HepG2 (cell line): ENCODE data around the gene NBEA. TPM values are rescaled to one million over a fixed set of nuclear protein-coding genes. Genes with fewer than 3 reads are reported as not detected.

Experiments
- CEBPB ChIP-seq: IDR thresholded peaks from 2 replicates; pipeline ENCODE4 v1.6.1; 2011; ENCODE audit warnings: low read depth, low read length, improper control_type of control experiment, borderline replicate concordance
- FOXO1 ChIP-seq: sonication (generic); formaldehyde crosslinking; IDR thresholded peaks from 2 replicates; pipeline ENCODE4 v1.4.0; 2020; ENCODE audit warnings: missing genetic modification reagents
- GABPB1 ChIP-seq: IDR thresholded peaks from 2 replicates; pipeline ENCODE4 v1.6.1; 2016; ENCODE audit warnings: mild to moderate bottlenecking, missing genetic modification reagents, moderate library complexity, missing compliant biosample characterization
- HNF4G ChIP-seq, 2 experiments: sonication (generic) in 1 of 2; formaldehyde crosslinking in 1 of 2; IDR thresholded peaks; 2 replicates each; pipeline versions ENCODE4 v1.4.0 to v1.6.1; 2011 to 2020; ENCODE audit warnings: borderline replicate concordance in 2 of 2, low read depth in 2 of 2, mild to moderate bottlenecking in 2 of 2, low read length in 1 of 2, missing genetic modification reagents in 1 of 2, moderate library complexity in 1 of 2
- HOXA3 ChIP-seq: sonication (generic); formaldehyde crosslinking; IDR thresholded peaks from 2 replicates; pipeline ENCODE4 v1.5.0; 2020; ENCODE audit warnings: missing genetic modification reagents
- KLF13 ChIP-seq: sonication (generic); formaldehyde crosslinking; IDR thresholded peaks from 2 replicates; pipeline ENCODE4 v1.4.0; 2020; ENCODE audit warnings: mild to moderate bottlenecking, missing genetic modification reagents
- MED1 ChIP-seq: sonication (generic); formaldehyde crosslinking; IDR thresholded peaks from 2 replicates; pipeline ENCODE4 v1.4.0; 2020; ENCODE audit warnings: missing genetic modification reagents
- PHF8 ChIP-seq: sonication (generic); formaldehyde crosslinking; IDR thresholded peaks from 2 replicates; pipeline ENCODE4 v1.5.0; 2020; ENCODE audit warnings: missing genetic modification reagents
- POLR2G ChIP-seq: fragments of 200-400 bp; formaldehyde crosslinking; IDR thresholded peaks from 2 replicates; pipeline ENCODE4 v1.6.1; 2018; ENCODE audit warnings: mild to moderate bottlenecking, low read depth, low read length, moderate library complexity
- SCMH1 ChIP-seq: sonication (generic); formaldehyde crosslinking; IDR thresholded peaks from 2 replicates; pipeline ENCODE4 v1.9.0; 2021; ENCODE audit warnings: missing genetic modification reagents, mild to moderate bottlenecking, borderline replicate concordance
- YY1 ChIP-seq: IDR thresholded peaks from 2 replicates; pipeline ENCODE4 v1.6.1; 2011; ENCODE audit warnings: low read length, low read depth, moderate library complexity, mild to moderate bottlenecking; ENCODE audit not compliant: insufficient read depth, insufficient replicate concordance
- ZKSCAN8 ChIP-seq: IDR thresholded peaks from 2 replicates; pipeline ENCODE4 v1.6.1; 2016; ENCODE audit warnings: borderline replicate concordance, missing genetic modification reagents, missing compliant biosample characterization
- ZMYM4 ChIP-seq: sonication (generic); formaldehyde crosslinking; IDR thresholded peaks from 2 replicates; pipeline ENCODE4 v1.8.1; 2023; ENCODE audit warnings: mild to moderate bottlenecking, missing genetic modification reagents
- ZNF292 ChIP-seq: sonication (generic); formaldehyde crosslinking; IDR thresholded peaks from 2 replicates; pipeline ENCODE4 v1.8.1; 2022; ENCODE audit warnings: mild to moderate bottlenecking, low read depth, missing genetic modification reagents, borderline replicate concordance
- ZNF350 ChIP-seq: sonication (generic); formaldehyde crosslinking; IDR thresholded peaks from 2 replicates; pipeline ENCODE4 v1.4.0; 2020; ENCODE audit warnings: mild to moderate bottlenecking, low read depth, missing genetic modification reagents, borderline replicate concordance
- ZNF644 ChIP-seq: IDR thresholded peaks from 2 replicates; pipeline ENCODE4 v1.6.1; 2016; ENCODE audit warnings: low read depth
- ZNF709 ChIP-seq: sonication (generic); formaldehyde crosslinking; IDR thresholded peaks from 2 replicates; pipeline ENCODE4 v1.5.0; 2020; ENCODE audit warnings: mild to moderate bottlenecking, missing genetic modification reagents
- polyA plus RNA-seq, 8 experiments: library from polyadenylated mRNA; depleted of rRNA in 3 of 8; stranded (reverse) in 7 of 8; unstranded in 1 of 8; fragments of >200 nt; fragmentation: Illumina TruSeq in 4 of 8; extraction: Trizol in 4 of 8; gene quantifications; 2 replicates each; pipeline versions ENCODE4 v1.2.1 to v1.2.3, GENCODE V29; 2011 to 2016; ENCODE audit warnings: low read depth in 4 of 8, missing spikeins in 1 of 8, mixed read lengths in 1 of 8; ENCODE audit not compliant: insufficient read depth in 1 of 8
- total RNA-seq, 5 experiments: library from RNA; depleted of rRNA; stranded (reverse); fragments of >200 nt; fragmentation: Illumina TruSeq; extraction: Trizol; gene quantifications; 2 replicates each; pipeline ENCODE4 v1.2.3, GENCODE V29; 2016; ENCODE audit warnings: low read depth in 1 of 5
- TF ChIP-seq, protein P1 (sequence below): IDR thresholded peaks from 2 replicates; pipeline ENCODE4 v1.6.1; 2016; ENCODE audit warnings: low read depth
- TF ChIP-seq, protein P2 (sequence below): IDR thresholded peaks from 2 replicates; pipeline ENCODE4 v1.4.0; 2020; ENCODE audit warnings: mild to moderate bottlenecking, missing genetic modification reagents
- TF ChIP-seq, protein P3 (sequence below): sonication (generic); formaldehyde crosslinking; IDR thresholded peaks from 2 replicates; pipeline ENCODE4 v1.4.0; 2020; ENCODE audit warnings: missing genetic modification reagents, borderline replicate concordance
- TF ChIP-seq, protein P4 (sequence below): sonication (generic); formaldehyde crosslinking; conservative IDR thresholded peaks from 2 replicates; pipeline ENCODE4 v1.4.0; 2020; ENCODE audit warnings: missing genetic modification reagents

The NBEA gene
- total and polyA plus RNA-seq, 2 of the 13 experiments (the other 11 are each of a cell fraction or from before 2014, with no cell fraction given) = 2.7 to 2.8 TPM

DNA sequence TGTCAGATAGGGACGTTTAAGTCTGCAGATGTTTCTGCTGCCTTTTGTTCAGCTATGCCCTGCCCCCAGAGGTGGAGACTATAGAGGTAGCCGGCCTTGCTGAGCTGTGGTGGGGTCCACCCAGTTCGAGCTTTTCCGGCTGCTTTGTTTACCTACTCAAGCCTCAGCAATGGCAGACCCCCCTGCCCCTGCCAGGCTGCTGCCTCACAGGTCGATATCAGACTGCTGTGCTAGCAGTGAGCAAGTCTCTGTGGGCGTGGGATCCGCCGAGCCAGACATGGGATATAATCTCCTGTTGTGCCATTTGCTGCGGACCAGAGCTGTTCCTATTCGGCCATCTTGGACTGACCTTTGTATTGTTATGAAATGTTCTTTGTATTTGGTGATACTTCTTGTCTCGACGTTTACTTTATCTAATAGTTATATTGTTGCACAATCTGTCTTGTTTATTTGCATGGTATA is 46.3 kb downstream of the NBEA start (continued):
- no peak for TF ChIP-seq POLR2G
- TF ChIP-seq GABPB1 (CRISPR knock-in tag) = peak; percentile 33; the same call in 1 of the 2 replicates
- TF ChIP-seq PHF8 (CRISPR knock-in tag) = peak; percentile 24; the same call in 1 of the 2 replicates
- TF ChIP-seq, protein P1, sequence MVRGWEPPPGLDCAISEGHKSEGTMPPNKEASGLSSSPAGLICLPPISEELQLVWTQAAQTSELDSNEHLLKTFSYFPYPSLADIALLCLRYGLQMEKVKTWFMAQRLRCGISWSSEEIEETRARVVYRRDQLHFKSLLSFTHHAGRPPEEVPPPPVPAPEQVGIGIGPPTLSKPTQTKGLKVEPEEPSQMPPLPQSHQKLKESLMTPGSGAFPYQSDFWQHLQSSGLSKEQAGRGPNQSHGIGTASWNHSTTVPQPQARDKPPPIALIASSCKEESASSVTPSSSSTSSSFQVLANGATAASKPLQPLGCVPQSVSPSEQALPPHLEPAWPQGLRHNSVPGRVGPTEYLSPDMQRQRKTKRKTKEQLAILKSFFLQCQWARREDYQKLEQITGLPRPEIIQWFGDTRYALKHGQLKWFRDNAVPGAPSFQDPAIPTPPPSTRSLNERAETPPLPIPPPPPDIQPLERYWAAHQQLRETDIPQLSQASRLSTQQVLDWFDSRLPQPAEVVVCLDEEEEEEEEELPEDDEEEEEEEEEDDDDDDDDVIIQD (CRISPR knock-in tag) = peak; percentile 45; the same call in 1 of the 2 replicates
- peak; percentile 52 for TF ChIP-seq ZNF644 (CRISPR knock-in tag)
- TF ChIP-seq, protein P2, sequence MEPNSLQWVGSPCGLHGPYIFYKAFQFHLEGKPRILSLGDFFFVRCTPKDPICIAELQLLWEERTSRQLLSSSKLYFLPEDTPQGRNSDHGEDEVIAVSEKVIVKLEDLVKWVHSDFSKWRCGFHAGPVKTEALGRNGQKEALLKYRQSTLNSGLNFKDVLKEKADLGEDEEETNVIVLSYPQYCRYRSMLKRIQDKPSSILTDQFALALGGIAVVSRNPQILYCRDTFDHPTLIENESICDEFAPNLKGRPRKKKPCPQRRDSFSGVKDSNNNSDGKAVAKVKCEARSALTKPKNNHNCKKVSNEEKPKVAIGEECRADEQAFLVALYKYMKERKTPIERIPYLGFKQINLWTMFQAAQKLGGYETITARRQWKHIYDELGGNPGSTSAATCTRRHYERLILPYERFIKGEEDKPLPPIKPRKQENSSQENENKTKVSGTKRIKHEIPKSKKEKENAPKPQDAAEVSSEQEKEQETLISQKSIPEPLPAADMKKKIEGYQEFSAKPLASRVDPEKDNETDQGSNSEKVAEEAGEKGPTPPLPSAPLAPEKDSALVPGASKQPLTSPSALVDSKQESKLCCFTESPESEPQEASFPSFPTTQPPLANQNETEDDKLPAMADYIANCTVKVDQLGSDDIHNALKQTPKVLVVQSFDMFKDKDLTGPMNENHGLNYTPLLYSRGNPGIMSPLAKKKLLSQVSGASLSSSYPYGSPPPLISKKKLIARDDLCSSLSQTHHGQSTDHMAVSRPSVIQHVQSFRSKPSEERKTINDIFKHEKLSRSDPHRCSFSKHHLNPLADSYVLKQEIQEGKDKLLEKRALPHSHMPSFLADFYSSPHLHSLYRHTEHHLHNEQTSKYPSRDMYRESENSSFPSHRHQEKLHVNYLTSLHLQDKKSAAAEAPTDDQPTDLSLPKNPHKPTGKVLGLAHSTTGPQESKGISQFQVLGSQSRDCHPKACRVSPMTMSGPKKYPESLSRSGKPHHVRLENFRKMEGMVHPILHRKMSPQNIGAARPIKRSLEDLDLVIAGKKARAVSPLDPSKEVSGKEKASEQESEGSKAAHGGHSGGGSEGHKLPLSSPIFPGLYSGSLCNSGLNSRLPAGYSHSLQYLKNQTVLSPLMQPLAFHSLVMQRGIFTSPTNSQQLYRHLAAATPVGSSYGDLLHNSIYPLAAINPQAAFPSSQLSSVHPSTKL (CRISPR knock-in tag) = peak; percentile 54; the same call in 1 of the 2 replicates
- no peak for TF ChIP-seq KLF13 (CRISPR knock-in tag)
- TF ChIP-seq ZNF709 = no peak
- peak; percentile 88; the same call in 1 of the 2 replicates for TF ChIP-seq ZNF292 (CRISPR knock-in tag)
- TF ChIP-seq HNF4G (IDR thresholded peaks at IDR 0.05; ENCODE audit: borderline replicate concordance, low read depth, low read length) = peak; percentile 54; the same call in 1 of the 2 replicates
- TF ChIP-seq HNF4G (CRISPR knock-in tag; IDR thresholded peaks at IDR 0.05; ENCODE audit: borderline replicate concordance, low read depth) = no peak
- peak; percentile 96 for TF ChIP-seq ZMYM4
- TF ChIP-seq, protein P3, sequence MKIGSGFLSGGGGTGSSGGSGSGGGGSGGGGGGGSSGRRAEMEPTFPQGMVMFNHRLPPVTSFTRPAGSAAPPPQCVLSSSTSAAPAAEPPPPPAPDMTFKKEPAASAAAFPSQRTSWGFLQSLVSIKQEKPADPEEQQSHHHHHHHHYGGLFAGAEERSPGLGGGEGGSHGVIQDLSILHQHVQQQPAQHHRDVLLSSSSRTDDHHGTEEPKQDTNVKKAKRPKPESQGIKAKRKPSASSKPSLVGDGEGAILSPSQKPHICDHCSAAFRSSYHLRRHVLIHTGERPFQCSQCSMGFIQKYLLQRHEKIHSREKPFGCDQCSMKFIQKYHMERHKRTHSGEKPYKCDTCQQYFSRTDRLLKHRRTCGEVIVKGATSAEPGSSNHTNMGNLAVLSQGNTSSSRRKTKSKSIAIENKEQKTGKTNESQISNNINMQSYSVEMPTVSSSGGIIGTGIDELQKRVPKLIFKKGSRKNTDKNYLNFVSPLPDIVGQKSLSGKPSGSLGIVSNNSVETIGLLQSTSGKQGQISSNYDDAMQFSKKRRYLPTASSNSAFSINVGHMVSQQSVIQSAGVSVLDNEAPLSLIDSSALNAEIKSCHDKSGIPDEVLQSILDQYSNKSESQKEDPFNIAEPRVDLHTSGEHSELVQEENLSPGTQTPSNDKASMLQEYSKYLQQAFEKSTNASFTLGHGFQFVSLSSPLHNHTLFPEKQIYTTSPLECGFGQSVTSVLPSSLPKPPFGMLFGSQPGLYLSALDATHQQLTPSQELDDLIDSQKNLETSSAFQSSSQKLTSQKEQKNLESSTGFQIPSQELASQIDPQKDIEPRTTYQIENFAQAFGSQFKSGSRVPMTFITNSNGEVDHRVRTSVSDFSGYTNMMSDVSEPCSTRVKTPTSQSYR = 0 out of 2 replicates have a peak, but pooled peaks have one; percentile 11
- peak; percentile 75 for TF ChIP-seq CEBPB
- TF ChIP-seq YY1 = peak; percentile 72
- TF ChIP-seq FOXO1 = peak; percentile 50; the same call in 1 of the 2 replicates
- TF ChIP-seq, protein P4, sequence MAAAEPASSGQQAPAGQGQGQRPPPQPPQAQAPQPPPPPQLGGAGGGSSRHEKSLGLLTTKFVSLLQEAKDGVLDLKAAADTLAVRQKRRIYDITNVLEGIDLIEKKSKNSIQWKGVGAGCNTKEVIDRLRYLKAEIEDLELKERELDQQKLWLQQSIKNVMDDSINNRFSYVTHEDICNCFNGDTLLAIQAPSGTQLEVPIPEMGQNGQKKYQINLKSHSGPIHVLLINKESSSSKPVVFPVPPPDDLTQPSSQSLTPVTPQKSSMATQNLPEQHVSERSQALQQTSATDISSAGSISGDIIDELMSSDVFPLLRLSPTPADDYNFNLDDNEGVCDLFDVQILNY (CRISPR knock-in tag) = no peak
- TF ChIP-seq MED1 (CRISPR knock-in tag) = 0 out of 2 replicates have a peak, but pooled peaks have one; percentile 12
- no peak for TF ChIP-seq ZKSCAN8 (CRISPR knock-in tag)
- peak; percentile 37; the same call in 1 of the 2 replicates for TF ChIP-seq ZNF350 (CRISPR knock-in tag)
- TF ChIP-seq HOXA3 (CRISPR knock-in tag) = peak; percentile 23; the same call in 1 of the 2 replicates
- no peak for TF ChIP-seq SCMH1
